ENCODE data around the gene SLC1A7. TPM values are rescaled to one million over a fixed set of nuclear protein-coding genes. Genes with fewer than 3 reads are reported as not detected.
A peak's percentile ranks its signal among the peaks of the same experiment; 100 is the strongest.

The SLC1A7 gene
- total RNA-seq, 2 donors from 2014 or later: 1.7 to 2.5 TPM

GRCh38 chr1:53166366-53166765 is 23.9 kb upstream of the SLC1A7 start:
- intact Hi-C loops (cut with DNase I): no loop called here
- no peak for DNase-seq (ENCODE audit: low spot score)

- intact Hi-C loops (cut with DNase I): no loop called here
- DNase-seq (ENCODE audit: low spot score): no peak
These were observed 23.0 kb upstream of the SLC1A7 start for GRCh38 chr1:53165408-53165961.

GRCh38 chr1:53163291-53163768 is 20.9 kb upstream of the SLC1A7 start:
- no peak for DNase-seq (ENCODE audit: low spot score)
- intact Hi-C loops (cut with DNase I): no loop called here

GRCh38 chr1:53162621-53163020 is 20.2 kb upstream of the SLC1A7 start:
- no peak for DNase-seq (ENCODE audit: low spot score)
- intact Hi-C loops (cut with DNase I): no loop called here

GRCh38 chr1:53160924-53161378 is 18.5 kb upstream of the SLC1A7 start:
- intact Hi-C loops (cut with DNase I): no loop called here
- DNase-seq (ENCODE audit: low spot score): no peak

GRCh38 chr1:53158900-53159299 is 16.5 kb upstream of the SLC1A7 start:
- no peak for DNase-seq (ENCODE audit: low spot score)
- intact Hi-C loops (cut with DNase I): no loop called here

- intact Hi-C loops (cut with DNase I): no loop called here
These were observed 14.3 kb upstream of the SLC1A7 start for GRCh38 chr1:53156783-53157182.

GRCh38 chr1:53155945-53156344 is 13.5 kb upstream of the SLC1A7 start:
- intact Hi-C loops (cut with DNase I): no loop called here
- DNase-seq (ENCODE audit: low spot score): no peak

More at GRCh38 chr1:53156783-53157182, 14.3 kb upstream of the SLC1A7 start:
- DNase-seq (ENCODE audit: low spot score): no peak

GRCh38 chr1:53155534-53155933 is 13.1 kb upstream of the SLC1A7 start:
- intact Hi-C loops (cut with DNase I): no loop called here
- DNase-seq (ENCODE audit: low spot score): no peak

GRCh38 chr1:53154859-53155438 is 12.5 kb upstream of the SLC1A7 start:
- DNase-seq (ENCODE audit: low spot score): no peak
- intact Hi-C loops (cut with DNase I): no loop called here

- DNase-seq (ENCODE audit: low spot score): no peak
- intact Hi-C loops (cut with DNase I): no loop called here
These were observed 11.3 kb upstream of the SLC1A7 start for GRCh38 chr1:53153752-53154151.

GRCh38 chr1:53148123-53148522 is 5.7 kb upstream of the SLC1A7 start:
- DNase-seq (ENCODE audit: low spot score): no peak
- intact Hi-C loops (cut with DNase I): no loop called here

- intact Hi-C loops (cut with DNase I): no loop called here
- DNase-seq (ENCODE audit: low spot score): no peak
These were observed 4.7 kb upstream of the SLC1A7 start for GRCh38 chr1:53147174-53147573.

GRCh38 chr1:53145942-53146708 is 3.7 kb upstream of the SLC1A7 start:
- DNase-seq (ENCODE audit: low spot score): peak; percentile 94
- intact Hi-C loops (cut with DNase I): no loop called here

- DNase-seq (ENCODE audit: low spot score): peak; percentile 26
- intact Hi-C loops (cut with DNase I): no loop called here
These were observed 3.1 kb upstream of the SLC1A7 start for GRCh38 chr1:53145619-53145941.

GRCh38 chr1:53145051-53145600 is 2.7 kb upstream of the SLC1A7 start:
- intact Hi-C loops (cut with DNase I): no loop called here
- peak; percentile 47 for DNase-seq (ENCODE audit: low spot score)

GRCh38 chr1:53144201-53144600 is 1.8 kb upstream of the SLC1A7 start:
- DNase-seq (ENCODE audit: low spot score): peak; percentile 51
- intact Hi-C loops (cut with DNase I): no loop called here

- intact Hi-C loops (cut with DNase I): no loop called here
- DNase-seq (ENCODE audit: low spot score): peak; percentile 9
These were observed 1.1 kb upstream of the SLC1A7 start for GRCh38 chr1:53143527-53143926.

GRCh38 chr1:53141487-53142055 is 867 bp downstream of the SLC1A7 start:
- intact Hi-C loops (cut with DNase I): no loop called here

GRCh38 chr1:53140451-53140850 is 2.0 kb downstream of the SLC1A7 start:
- intact Hi-C loops (cut with DNase I): no loop called here
- no peak for DNase-seq (ENCODE audit: low spot score)

More at GRCh38 chr1:53141487-53142055, 867 bp downstream of the SLC1A7 start:
- DNase-seq (ENCODE audit: low spot score): peak; percentile 29

Measured in posterior vena cava (tissue), 2 donors.